Measurements from ENCODE around the gene SMARCA2.

Gene SMARCA2

GRCh38 chr9:2153630-2154217 is 138.6 kb downstream of the SMARCA2 start:
- no peak overlapping the region for H3K9ac ChIP-seq (ENCODE audit: low read length)

GRCh38 chr9:2154731-2155130 is 139.6 kb downstream of the SMARCA2 start:
- H3K9me3 ChIP-seq (ENCODE audit: insufficient read depth, low read depth, low read length), result peaks cover 2% of the 10 kb centered on the region
- H2AK5ac ChIP-seq (ENCODE audit: low read length), result no peak overlapping the region
- peaks cover 2% of the 10 kb centered on the region for H3K79me2 ChIP-seq (ENCODE audit: control insufficient read depth, insufficient read depth, low read length, poor library complexity)
- H2AFZ ChIP-seq (ENCODE audit: insufficient read depth, low read length, poor library complexity), result no peak overlapping the region
- no peak overlapping the region for H4K8ac ChIP-seq (ENCODE audit: low read depth, low read length)
- peaks cover 8 to 10% of the 10 kb centered on the region in 2 experiments for H3K4me1 ChIP-seq (ENCODE audit: control insufficient read depth in 1 of 2, insufficient read depth in 2 of 2, low read length in 2 of 2)
- peaks cover 4% of the 10 kb centered on the region in 2 experiments for H3K36me3 ChIP-seq (ENCODE audit: control insufficient read depth in 1 of 2, insufficient read depth in 2 of 2, low read length in 2 of 2)
- H3K14ac ChIP-seq (ENCODE audit: low read length), result no peak overlapping the region
- H2BK12ac ChIP-seq (ENCODE audit: low read length), result no peak overlapping the region
- no peak for DNase-seq
- no peak overlapping the region for H3K4me3 ChIP-seq (ENCODE audit: low read depth, low read length)
- no peak overlapping the region for H2BK5ac ChIP-seq (ENCODE audit: low read depth, low read length, poor library complexity)
- no peak overlapping the region for H3K9ac ChIP-seq (ENCODE audit: low read length)
- no peak overlapping the region for H3K23ac ChIP-seq (ENCODE audit: low read length)
- H3K4me2 ChIP-seq (ENCODE audit: low read length), result no peak overlapping the region
- no peak overlapping the region for H3K4ac ChIP-seq (ENCODE audit: low read depth, low read length)
- peaks cover 5% of the 10 kb centered on the region for H3K79me1 ChIP-seq (ENCODE audit: low read length)
- no peak overlapping the region for H4K91ac ChIP-seq (ENCODE audit: low read depth, low read length)
- no peak overlapping the region for H2BK120ac ChIP-seq (ENCODE audit: insufficient read depth, low read length, poor library complexity)
- H3K27me3 ChIP-seq (ENCODE audit: insufficient read depth, low read length), result no peaks in the 10 kb centered on the region
- no peak overlapping the region for H3K18ac ChIP-seq (ENCODE audit: low read length)
- WGBS (ENCODE audit: extremely low coverage, insufficient coverage, insufficient read length), result no CpG with 5 or more reads among the region's 3 CpGs
- no peak overlapping the region for H3K27ac ChIP-seq (ENCODE audit: low read depth, low read length)
- no peak overlapping the region for H4K12ac ChIP-seq (ENCODE audit: low read depth, low read length)

More at GRCh38 chr9:2153630-2154217, 138.6 kb downstream of the SMARCA2 start:
- DNase-seq, result no peak
- Histone ChIP-seq H4K91ac (ENCODE audit: low read depth, low read length) (no peak overlapping the region), H2AFZ (ENCODE audit: insufficient read depth, low read length, poor library complexity) (no peak overlapping the region), H2BK120ac (ENCODE audit: insufficient read depth, low read length, poor library complexity) (no peak overlapping the region), H3K79me2 (ENCODE audit: control insufficient read depth, insufficient read depth, low read length, poor library complexity) (peaks cover 2% of the 10 kb centered on the region), H3K14ac (ENCODE audit: low read length) (no peak overlapping the region), H2AK5ac (ENCODE audit: low read length) (no peak overlapping the region), H2BK5ac (ENCODE audit: low read depth, low read length, poor library complexity) (no peak overlapping the region), H3K18ac (ENCODE audit: low read length) (no peak overlapping the region), H4K12ac (ENCODE audit: low read depth, low read length) (no peak overlapping the region), H3K4me3 (ENCODE audit: low read depth, low read length) (no peak overlapping the region), H3K27ac (ENCODE audit: low read depth, low read length) (no peak overlapping the region), H4K8ac (ENCODE audit: low read depth, low read length) (no peak overlapping the region), H3K9me3 (ENCODE audit: insufficient read depth, low read depth, low read length) (peaks cover 2% of the 10 kb centered on the region), H3K79me1 (ENCODE audit: low read length) (peaks cover 5% of the 10 kb centered on the region), H3K4ac (ENCODE audit: low read depth, low read length) (no peak overlapping the region), H2BK12ac (ENCODE audit: low read length) (no peak overlapping the region), H3K4me2 (ENCODE audit: low read length) (no peak overlapping the region), H3K36me3 (ENCODE audit: control insufficient read depth in 1 of 2, insufficient read depth in 2 of 2, low read length in 2 of 2) (peaks cover 4 to 5% of the 10 kb centered on the region in 2 experiments), H3K23ac (ENCODE audit: low read length) (no peak overlapping the region), H3K27me3 (ENCODE audit: insufficient read depth, low read length) (no peaks in the 10 kb centered on the region), H3K4me1 (ENCODE audit: control insufficient read depth in 1 of 2, insufficient read depth in 2 of 2, low read length in 2 of 2) (peaks cover 8 to 10% of the 10 kb centered on the region in 2 experiments)
- no CpG with 5 or more reads among the region's 2 CpGs for WGBS (ENCODE audit: extremely low coverage, insufficient coverage, insufficient read length)

GRCh38 chr9:2155966-2156365 is 140.8 kb downstream of the SMARCA2 start:
- Histone ChIP-seq H2BK5ac (ENCODE audit: low read depth, low read length, poor library complexity) (no peak overlapping the region), H3K79me2 (ENCODE audit: control insufficient read depth, insufficient read depth, low read length, poor library complexity) (peaks cover 2% of the 10 kb centered on the region), H3K27ac (ENCODE audit: low read depth, low read length) (no peak overlapping the region), H2AFZ (ENCODE audit: insufficient read depth, low read length, poor library complexity) (no peak overlapping the region), H4K8ac (ENCODE audit: low read depth, low read length) (no peak overlapping the region), H2BK12ac (ENCODE audit: low read length) (no peak overlapping the region), H3K18ac (ENCODE audit: low read length) (no peak overlapping the region), H3K27me3 (ENCODE audit: insufficient read depth, low read length) (no peaks in the 10 kb centered on the region), H3K9me3 (ENCODE audit: insufficient read depth, low read depth, low read length) (peaks cover 2% of the 10 kb centered on the region), H3K4me3 (ENCODE audit: low read depth, low read length) (no peak overlapping the region), H3K14ac (ENCODE audit: low read length) (no peak overlapping the region), H2AK5ac (ENCODE audit: low read length) (no peak overlapping the region), H4K12ac (ENCODE audit: low read depth, low read length) (no peak overlapping the region), H3K4me1 (ENCODE audit: control insufficient read depth in 1 of 2, insufficient read depth in 2 of 2, low read length in 2 of 2) (peaks cover 8 to 10% of the 10 kb centered on the region in 2 experiments), H4K91ac (ENCODE audit: low read depth, low read length) (no peak overlapping the region), H3K79me1 (ENCODE audit: low read length) (peaks cover 5% of the 10 kb centered on the region), H3K4me2 (ENCODE audit: low read length) (no peak overlapping the region), H2BK120ac (ENCODE audit: insufficient read depth, low read length, poor library complexity) (no peak overlapping the region), H3K4ac (ENCODE audit: low read depth, low read length) (no peak overlapping the region), H3K9ac (ENCODE audit: low read length) (no peak overlapping the region), H3K23ac (ENCODE audit: low read length) (no peak overlapping the region), H3K36me3 (ENCODE audit: control insufficient read depth in 1 of 2, insufficient read depth in 2 of 2, low read length in 2 of 2) (peaks cover 4% of the 10 kb centered on the region in 2 experiments)
- DNase-seq, result no peak
- WGBS (ENCODE audit: extremely low coverage, insufficient coverage, insufficient read length), result no CpG with 5 or more reads among the region's 5 CpGs

- H3K4ac ChIP-seq (ENCODE audit: low read depth, low read length), result peak overlapping the region; percentile 41
- peak overlapping the region; percentile 61 for H3K27ac ChIP-seq (ENCODE audit: low read depth, low read length)
- H3K23ac ChIP-seq (ENCODE audit: low read length), result no peak overlapping the region
- H3K79me1 ChIP-seq (ENCODE audit: low read length), result peaks cover 5% of the 10 kb centered on the region
- H3K9me3 ChIP-seq (ENCODE audit: insufficient read depth, low read depth, low read length), result peaks cover 2% of the 10 kb centered on the region
- no peak overlapping the region for H2BK12ac ChIP-seq (ENCODE audit: low read length)
- peak overlapping the region; percentile 27 for H4K91ac ChIP-seq (ENCODE audit: low read depth, low read length)
- H3K9ac ChIP-seq (ENCODE audit: low read length), result no peak overlapping the region
- DNase-seq, result peak; percentile 52 to 70
- H3K79me2 ChIP-seq (ENCODE audit: control insufficient read depth, insufficient read depth, low read length, poor library complexity), result peaks cover 2% of the 10 kb centered on the region
- H3K36me3 ChIP-seq (ENCODE audit: control insufficient read depth in 1 of 2, insufficient read depth in 2 of 2, low read length in 2 of 2), result peaks cover 0 to 7% of the 10 kb centered on the region in 2 experiments
- H2BK120ac ChIP-seq (ENCODE audit: insufficient read depth, low read length, poor library complexity), result peak overlapping the region; percentile 75
- peak overlapping the region; percentile 50 for H3K4me2 ChIP-seq (ENCODE audit: low read length)
- peaks cover 8 to 10% of the 10 kb centered on the region in 2 experiments for H3K4me1 ChIP-seq (ENCODE audit: control insufficient read depth in 1 of 2, insufficient read depth in 2 of 2, low read length in 2 of 2)
- H3K14ac ChIP-seq (ENCODE audit: low read length), result peak overlapping the region; percentile 51
- no peak overlapping the region for H2AFZ ChIP-seq (ENCODE audit: insufficient read depth, low read length, poor library complexity)
- peak overlapping the region; percentile 57 for H4K12ac ChIP-seq (ENCODE audit: low read depth, low read length)
- H3K18ac ChIP-seq (ENCODE audit: low read length), result peak overlapping the region; percentile 49
- H4K8ac ChIP-seq (ENCODE audit: low read depth, low read length), result peak overlapping the region; percentile 62
- H2AK5ac ChIP-seq (ENCODE audit: low read length), result no peak overlapping the region
- no peaks in the 10 kb centered on the region for H3K27me3 ChIP-seq (ENCODE audit: insufficient read depth, low read length)
- no CpG with 5 or more reads among the region's 20 CpGs for WGBS (ENCODE audit: extremely low coverage, insufficient coverage, insufficient read length)
- H2BK5ac ChIP-seq (ENCODE audit: low read depth, low read length, poor library complexity), result peak overlapping the region; percentile 41
- no peak overlapping the region for H3K4me3 ChIP-seq (ENCODE audit: low read depth, low read length)
Measured at GRCh38 chr9:2157277-2158110, 142.3 kb downstream of the SMARCA2 start.
